Measurements from ENCODE around the gene TAGAP.

Gene TAGAP

GRCh38 chr6:159044899-159045727 is at the start of gene TAGAP:
Gene TAGAP, minus strand, starts transcription at chr6:159044991. Its CDS starts 845 bp downstream, at chr6:159044146.
- DNase-seq: peak in 1 of 2 donors; percentile 18

GRCh38 chr6:159093609-159094443 is 49.0 kb upstream of the TAGAP start:
- DNase-seq: no peak

GRCh38 chr6:159092631-159093030 is 47.8 kb upstream of the TAGAP start:
- no peak for DNase-seq

GRCh38 chr6:159090530-159091480 is 46.0 kb upstream of the TAGAP start:
- DNase-seq: no peak

GRCh38 chr6:159089909-159090308 is 45.1 kb upstream of the TAGAP start:
- DNase-seq: no peak

GRCh38 chr6:159089443-159089842 is 44.7 kb upstream of the TAGAP start:
- DNase-seq: no peak

- no peak for DNase-seq
Measured at GRCh38 chr6:159086033-159086618, 41.3 kb upstream of the TAGAP start.

- no peak for DNase-seq
Measured at GRCh38 chr6:159085396-159085895, 40.7 kb upstream of the TAGAP start.

GRCh38 chr6:159084493-159085091 is 39.8 kb upstream of the TAGAP start:
- DNase-seq: no peak

GRCh38 chr6:159083146-159083545 is 38.4 kb upstream of the TAGAP start:
- DNase-seq: no peak

- no peak for DNase-seq
Measured at GRCh38 chr6:159082039-159082815, 37.4 kb upstream of the TAGAP start.

GRCh38 chr6:159080217-159080976 is 35.6 kb upstream of the TAGAP start:
- DNase-seq: no peak

GRCh38 chr6:159079367-159079766 is 34.6 kb upstream of the TAGAP start:
- no peak for DNase-seq

GRCh38 chr6:159077123-159077522 is 32.3 kb upstream of the TAGAP start:
- DNase-seq: no peak

GRCh38 chr6:159075506-159076228 is 30.9 kb upstream of the TAGAP start:
- DNase-seq: no peak

- DNase-seq: no peak
Measured at GRCh38 chr6:159074876-159075275, 30.1 kb upstream of the TAGAP start.

GRCh38 chr6:159074120-159074684 is 29.4 kb upstream of the TAGAP start:
- DNase-seq: peak; percentile 56 to 64

- DNase-seq: no peak
Measured at GRCh38 chr6:159071843-159072769, 27.3 kb upstream of the TAGAP start.
